ENCODE measurements around the gene TSPAN17.

DNA sequence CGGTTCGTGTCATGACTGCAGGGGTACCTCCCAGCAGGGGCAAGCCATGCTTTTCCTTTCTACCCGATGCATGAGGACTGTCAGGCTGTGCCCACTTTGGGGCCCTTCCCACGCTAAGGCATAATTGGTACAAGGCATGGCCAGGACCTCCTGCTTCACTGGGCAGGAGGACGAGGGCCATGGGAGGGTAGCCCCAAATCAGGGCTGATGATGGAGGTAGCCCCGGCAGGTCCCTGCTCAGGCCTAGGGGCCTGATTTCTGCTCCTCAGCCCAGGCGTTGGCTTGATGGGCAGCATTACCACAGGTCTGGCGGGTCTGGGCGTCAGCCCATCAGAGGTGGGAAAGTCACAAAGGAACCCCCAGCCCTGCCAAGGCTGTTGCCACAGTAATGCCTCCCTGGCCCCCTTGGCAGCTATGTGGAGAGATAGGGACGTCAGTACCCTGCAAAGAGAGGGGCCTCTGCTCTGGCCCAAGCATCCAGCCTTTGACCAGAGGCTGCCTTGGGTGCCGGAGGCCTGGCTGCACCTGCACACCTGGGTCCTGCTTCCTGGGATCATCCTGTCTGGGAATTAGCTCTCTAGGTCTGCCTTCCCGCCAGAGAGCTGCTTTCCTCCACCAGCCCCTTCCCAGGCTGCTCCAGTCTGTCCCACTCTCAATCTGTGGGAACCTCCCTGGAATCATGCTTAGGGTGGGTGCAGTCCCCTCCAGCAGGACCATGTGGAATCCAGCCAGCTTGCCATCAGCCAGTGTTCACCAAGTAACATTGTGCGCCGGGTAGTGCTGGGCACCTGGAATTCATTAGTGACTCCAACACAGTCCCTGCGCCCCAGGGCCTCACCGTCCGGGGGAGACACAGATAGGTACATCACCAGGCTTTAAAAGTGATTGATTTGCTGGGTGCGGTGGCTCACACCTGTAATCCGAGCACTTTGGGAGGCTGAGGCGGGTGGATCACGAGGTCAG, 15.4 kb downstream of the TSPAN17 start:
- TF ChIP-seq, protein P1, sequence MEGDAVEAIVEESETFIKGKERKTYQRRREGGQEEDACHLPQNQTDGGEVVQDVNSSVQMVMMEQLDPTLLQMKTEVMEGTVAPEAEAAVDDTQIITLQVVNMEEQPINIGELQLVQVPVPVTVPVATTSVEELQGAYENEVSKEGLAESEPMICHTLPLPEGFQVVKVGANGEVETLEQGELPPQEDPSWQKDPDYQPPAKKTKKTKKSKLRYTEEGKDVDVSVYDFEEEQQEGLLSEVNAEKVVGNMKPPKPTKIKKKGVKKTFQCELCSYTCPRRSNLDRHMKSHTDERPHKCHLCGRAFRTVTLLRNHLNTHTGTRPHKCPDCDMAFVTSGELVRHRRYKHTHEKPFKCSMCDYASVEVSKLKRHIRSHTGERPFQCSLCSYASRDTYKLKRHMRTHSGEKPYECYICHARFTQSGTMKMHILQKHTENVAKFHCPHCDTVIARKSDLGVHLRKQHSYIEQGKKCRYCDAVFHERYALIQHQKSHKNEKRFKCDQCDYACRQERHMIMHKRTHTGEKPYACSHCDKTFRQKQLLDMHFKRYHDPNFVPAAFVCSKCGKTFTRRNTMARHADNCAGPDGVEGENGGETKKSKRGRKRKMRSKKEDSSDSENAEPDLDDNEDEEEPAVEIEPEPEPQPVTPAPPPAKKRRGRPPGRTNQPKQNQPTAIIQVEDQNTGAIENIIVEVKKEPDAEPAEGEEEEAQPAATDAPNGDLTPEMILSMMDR (IDR thresholded peaks at IDR 0.05) = no peak
- TF ChIP-seq POLR2A (IDR thresholded peaks at IDR 0.05) = no peak

Measured in body of pancreas (tissue), 4 donors.